MCF 10A (cell line): Measurements from ENCODE around the gene SPATA13. TPM values are rescaled to one million over a fixed set of nuclear protein-coding genes. Genes with fewer than 3 reads are reported as not detected.

Experiments used
- BruUV-seq: library from RNA; stranded (reverse); fragments of 400-500 nt; replicated peaks from 2 replicates; lab custom pipeline; 2021; lab: Mats Ljungman, UMichigan
- CTCF ChIA-PET: fragments of 300-600 bp; sonication (Branson Sonifier 250); formaldehyde crosslinking; extraction: SDS; loops from one replicate; lab custom pipeline; 2021; ENCODE audit warnings: antibody characterized with exemption, inconsistent platforms; lab: Yijun Ruan, JAX
- POLR2A ChIA-PET: fragments of 300-600, 350-650 bp; sonication (Branson Sonifier 250); formaldehyde crosslinking; extraction: SDS; loops from one replicate; lab custom pipeline; 2020; ENCODE audit warnings: antibody characterized with exemption, inconsistent platforms; lab: Yijun Ruan, JAX
- DNase-seq: peaks from one replicate; pipeline ENCODE4 v3.0.0-alpha.2; 2018; ENCODE audit not compliant: unreplicated experiment
- H3K27ac Mint-ChIP-seq: one replicate; pipeline ENCODE4 v1.8.0; 2022; ENCODE audit warnings: mild to moderate bottlenecking, low read depth, mixed read lengths; ENCODE audit not compliant: unreplicated experiment
- H3K27me3 Mint-ChIP-seq: one replicate; pipeline ENCODE4 v1.8.0; 2022; ENCODE audit warnings: mixed read lengths; ENCODE audit not compliant: insufficient read depth, unreplicated experiment
- H3K36me3 Mint-ChIP-seq: one replicate; pipeline ENCODE4 v1.8.0; 2022; ENCODE audit warnings: mild to moderate bottlenecking, moderate library complexity, mixed read lengths; ENCODE audit not compliant: insufficient read depth, unreplicated experiment
- H3K4me1 Mint-ChIP-seq: one replicate; pipeline ENCODE4 v1.8.0; 2022; ENCODE audit warnings: mixed read lengths; ENCODE audit not compliant: insufficient read depth, unreplicated experiment
- H3K4me3 Mint-ChIP-seq: one replicate; pipeline ENCODE4 v1.8.0; 2022; ENCODE audit warnings: mild to moderate bottlenecking, moderate library complexity, mixed read lengths; ENCODE audit not compliant: unreplicated experiment
- H3K9me3 Mint-ChIP-seq: one replicate; pipeline ENCODE4 v1.8.0; 2022; ENCODE audit warnings: mixed read lengths; ENCODE audit not compliant: unreplicated experiment
- intact Hi-C: fragments of 100-400 bp; cut with micrococcal nuclease; formaldehyde crosslinking; loops from 2 replicates; pipeline ENCODE4 v1.14.1; 2022
- total RNA-seq: library from RNA; stranded (reverse); gene quantifications from 2 replicates; pipeline ENCODE4 v1.2.3, GENCODE V29; 2022
- TF ChIP-seq, protein P1 (sequence below): fragments of 200-600 bp; IDR thresholded peaks from one replicate; pipeline ENCODE4 v1.8.0; 2022; ENCODE audit warnings: antibody characterized with exemption, mild to moderate bottlenecking; ENCODE audit not compliant: unreplicated experiment

The SPATA13 gene
- total RNA-seq, 1 experiment from 2014 or later, result 2.2 TPM

DNA sequence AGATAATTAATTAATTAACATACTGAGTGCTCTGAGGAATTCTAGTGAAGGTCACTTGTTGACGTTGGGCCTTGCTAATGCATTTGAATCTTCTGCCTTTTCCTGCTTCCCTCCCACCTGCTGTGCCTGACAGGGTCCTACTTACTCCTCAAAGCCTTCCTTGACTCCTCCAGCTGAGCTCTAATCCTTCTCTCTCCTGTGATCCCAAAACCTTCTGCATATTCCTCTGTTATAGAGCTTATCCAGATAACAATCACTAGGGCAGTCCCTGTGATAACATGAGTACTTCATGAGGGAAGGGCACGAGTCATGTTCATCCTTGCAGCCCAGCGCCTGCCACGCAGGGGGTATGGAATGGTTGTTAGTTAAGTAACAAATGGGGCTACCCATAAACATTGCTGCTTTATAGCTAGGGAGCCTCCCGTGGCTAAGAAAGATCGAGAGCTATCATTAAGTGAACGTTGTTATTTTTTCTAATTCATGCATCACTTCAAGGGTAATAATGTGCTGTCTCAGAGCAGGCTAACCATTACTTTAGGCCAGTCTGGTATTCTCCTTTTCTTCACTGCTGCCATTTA, 19.1 kb upstream of the SPATA13 start:
- Mint-ChIP-seq H3K9me3 (no peaks in the 10 kb centered on the region), H3K27ac (no peak overlapping the region), H3K4me1 (no peaks in the 10 kb centered on the region), H3K27me3 (no peaks in the 10 kb centered on the region), H3K36me3 (no peaks in the 10 kb centered on the region), H3K4me3 (no peak overlapping the region)
- TF ChIP-seq, protein P1, sequence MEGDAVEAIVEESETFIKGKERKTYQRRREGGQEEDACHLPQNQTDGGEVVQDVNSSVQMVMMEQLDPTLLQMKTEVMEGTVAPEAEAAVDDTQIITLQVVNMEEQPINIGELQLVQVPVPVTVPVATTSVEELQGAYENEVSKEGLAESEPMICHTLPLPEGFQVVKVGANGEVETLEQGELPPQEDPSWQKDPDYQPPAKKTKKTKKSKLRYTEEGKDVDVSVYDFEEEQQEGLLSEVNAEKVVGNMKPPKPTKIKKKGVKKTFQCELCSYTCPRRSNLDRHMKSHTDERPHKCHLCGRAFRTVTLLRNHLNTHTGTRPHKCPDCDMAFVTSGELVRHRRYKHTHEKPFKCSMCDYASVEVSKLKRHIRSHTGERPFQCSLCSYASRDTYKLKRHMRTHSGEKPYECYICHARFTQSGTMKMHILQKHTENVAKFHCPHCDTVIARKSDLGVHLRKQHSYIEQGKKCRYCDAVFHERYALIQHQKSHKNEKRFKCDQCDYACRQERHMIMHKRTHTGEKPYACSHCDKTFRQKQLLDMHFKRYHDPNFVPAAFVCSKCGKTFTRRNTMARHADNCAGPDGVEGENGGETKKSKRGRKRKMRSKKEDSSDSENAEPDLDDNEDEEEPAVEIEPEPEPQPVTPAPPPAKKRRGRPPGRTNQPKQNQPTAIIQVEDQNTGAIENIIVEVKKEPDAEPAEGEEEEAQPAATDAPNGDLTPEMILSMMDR, result no peak
- intact Hi-C loops, result no loop called here
- ChIA-PET POLR2A (no interaction called here), CTCF (no interaction called here)
- DNase-seq, result no peak
- no TSS peak for BruUV-seq

GRCh38 chr13:24142453-24142852, 18.1 kb upstream of the SPATA13 start:
- DNase-seq, result no peak
- no peaks in the 10 kb centered on the region for H3K27me3 Mint-ChIP-seq
- POLR2A ChIA-PET, result no interaction called here

DNA sequence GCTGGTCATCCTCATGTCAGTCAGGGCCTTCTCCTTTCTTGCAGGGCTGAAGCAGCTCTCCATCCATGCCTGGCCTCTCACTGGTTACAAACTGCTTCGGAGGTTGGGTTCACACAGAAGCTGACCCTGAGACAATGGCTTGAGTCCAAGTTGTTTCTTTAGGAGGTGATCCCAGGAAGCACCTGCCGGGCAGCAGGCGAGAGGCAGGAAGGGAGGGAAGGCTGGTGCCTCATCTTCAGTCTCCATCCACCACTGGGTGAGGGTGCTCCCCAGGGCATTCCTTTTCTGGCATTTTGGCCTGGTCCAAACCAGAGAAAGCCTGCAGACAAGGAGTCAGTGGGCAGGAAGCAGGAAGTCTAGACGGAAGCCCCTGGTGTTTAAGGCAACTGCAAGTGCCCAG, 17.6 kb upstream of the SPATA13 start:
- no peaks in the 10 kb centered on the region for H3K9me3 Mint-ChIP-seq
- TF ChIP-seq, protein P1, result no peak
- H3K27ac Mint-ChIP-seq, result no peak overlapping the region
- intact Hi-C loops, result no loop called here
- BruUV-seq, result no TSS peak
- no peaks in the 10 kb centered on the region for H3K4me1 Mint-ChIP-seq
- H3K27me3 Mint-ChIP-seq, result no peaks in the 10 kb centered on the region
- H3K4me3 Mint-ChIP-seq, result no peak overlapping the region
- DNase-seq, result no peak
- no peaks in the 10 kb centered on the region for H3K36me3 Mint-ChIP-seq
- POLR2A ChIA-PET, result no interaction called here
- CTCF ChIA-PET, result no interaction called here

More at GRCh38 chr13:24142453-24142852, 18.1 kb upstream of the SPATA13 start:
- CTCF ChIA-PET, result no interaction called here
- Mint-ChIP-seq H3K9me3 (no peaks in the 10 kb centered on the region), H3K36me3 (no peaks in the 10 kb centered on the region), H3K4me1 (no peaks in the 10 kb centered on the region), H3K27ac (no peak overlapping the region), H3K4me3 (no peak overlapping the region)
- BruUV-seq, result no TSS peak
- TF ChIP-seq, protein P1, result no peak
- intact Hi-C loops, result no loop called here

GRCh38 chr13:24145240-24145639, 15.3 kb upstream of the SPATA13 start:
- peaks cover 15% of the 10 kb centered on the region for H3K4me1 Mint-ChIP-seq
- BruUV-seq, result no TSS peak
- H3K36me3 Mint-ChIP-seq, result no peaks in the 10 kb centered on the region
- no peak overlapping the region for H3K27ac Mint-ChIP-seq
- DNase-seq, result no peak
- intact Hi-C loops, result loop anchor here (5.0 kb wide), 1 partner anchor 93 kb away; no protein-coding TSS in a partner anchor
- CTCF ChIA-PET, result no interaction called here
- POLR2A ChIA-PET, result no interaction called here
- no peaks in the 10 kb centered on the region for H3K27me3 Mint-ChIP-seq
- H3K4me3 Mint-ChIP-seq, result no peak overlapping the region
- H3K9me3 Mint-ChIP-seq, result no peaks in the 10 kb centered on the region
- TF ChIP-seq, protein P1, result no peak
